OCI-LY7 (cell line): Measurements from ENCODE around the gene LRRC36. TPM values are rescaled to one million over a fixed set of nuclear protein-coding genes. Genes with fewer than 3 reads are reported as not detected.

ENCODE experiments used
- BruUV-seq: library from RNA; stranded (reverse); fragments of 400-500 nt; replicated peaks from 2 replicates; lab custom pipeline; 2021; lab: Mats Ljungman, UMichigan
- CTCF ChIA-PET: fragments of 300-600 bp; sonication (Branson Sonifier 250); formaldehyde crosslinking; loops from one replicate; lab custom pipeline; 2022; ENCODE audit warnings: antibody characterized with exemption; ENCODE audit not compliant: unreplicated experiment; lab: Charles Lee
- POLR2A ChIA-PET: fragments of 300-600 bp; sonication (Branson Sonifier 250); formaldehyde crosslinking; loops from one replicate; lab custom pipeline; 2022; ENCODE audit warnings: antibody characterized with exemption; lab: Charles Lee
- DNase-seq: peaks from one replicate; pipeline ENCODE4 v3.0.0-alpha.2; 2015; ENCODE audit warnings: low spot score
- H2AFZ ChIP-seq: fragments of 200-600 bp; sonication (generic), shearing (Covaris generic); 2 replicates; pipeline ENCODE4 v1.6.1; 2014; ENCODE audit warnings: mild to moderate bottlenecking, antibody characterized with exemption, low read length, moderate library complexity
- H3K27ac ChIP-seq: fragments of 200-600 bp; sonication (generic); 2 replicates; pipeline ENCODE4 v1.5.1; 2014; ENCODE audit warnings: mixed run types, low read depth, mild to moderate bottlenecking, moderate library complexity, low read length, inconsistent platforms; ENCODE audit not compliant: poor library complexity, severe bottlenecking
- H3K36me3 ChIP-seq: fragments of 200-600 bp; sonication (generic); 2 replicates; pipeline ENCODE4 v1.6.1; 2014; ENCODE audit warnings: mild to moderate bottlenecking, antibody characterized with exemption, low read length, moderate library complexity, mixed read lengths; ENCODE audit not compliant: insufficient read depth
- H3K4me1 ChIP-seq: fragments of 200-600 bp; sonication (generic); 2 replicates; pipeline ENCODE4 v1.5.1; 2014; ENCODE audit warnings: mild to moderate bottlenecking, low read length; ENCODE audit not compliant: insufficient read depth, poor library complexity, severe bottlenecking
- H3K4me2 ChIP-seq: fragments of 200-600 bp; sonication (generic); 2 replicates; pipeline ENCODE4 v1.6.1; 2014; ENCODE audit warnings: mild to moderate bottlenecking, low read length
- H3K4me3 ChIP-seq: fragments of 200-600 bp; sonication (generic); 2 replicates; pipeline ENCODE4 v1.5.1; 2014; ENCODE audit warnings: mild to moderate bottlenecking, low read depth, low read length; ENCODE audit not compliant: poor library complexity, severe bottlenecking
- H3K79me2 ChIP-seq: fragments of 200-600 bp; sonication (generic); 2 replicates; pipeline ENCODE4 v1.6.1; 2016; ENCODE audit warnings: low read depth, mild to moderate bottlenecking, low read length, moderate library complexity, mixed read lengths; ENCODE audit not compliant: insufficient read depth
- H3K9me2 ChIP-seq: fragments of 200-600 bp; sonication (generic); 2 replicates; pipeline ENCODE4 v1.6.1; 2016; ENCODE audit warnings: mild to moderate bottlenecking, low read length, mixed read lengths; ENCODE audit not compliant: insufficient read depth
- H3K9me3 ChIP-seq: fragments of 200-600 bp; sonication (generic); 2 replicates; pipeline ENCODE4 v1.6.1; 2014; ENCODE audit warnings: mild to moderate bottlenecking, mixed run types, low read length, mixed read lengths
- H4K20me1 ChIP-seq: fragments of 200-600 bp; sonication (generic); 2 replicates; pipeline ENCODE4 v1.6.1; 2014; ENCODE audit warnings: mild to moderate bottlenecking, antibody characterized with exemption, low read length, moderate library complexity, mixed read lengths; ENCODE audit not compliant: insufficient read depth
- CTCF ChIP-seq: fragments of 200-600 bp; sonication (generic); conservative IDR thresholded peaks from 2 replicates; pipeline ENCODE4 v1.5.1; 2014; ENCODE audit warnings: mild to moderate bottlenecking, antibody characterized with exemption, low read length, moderate library complexity, mixed read lengths
- EZH2phosphoT487 ChIP-seq: fragments of 200-600 bp; sonication (generic); IDR thresholded peaks from 2 replicates; pipeline ENCODE4 v1.6.1; 2018; ENCODE audit warnings: low read depth, borderline replicate concordance, mild to moderate bottlenecking, mixed run types, antibody characterized with exemption, low read length, moderate library complexity, mixed read lengths
- intact Hi-C: fragments of 100-400 bp; cut with micrococcal nuclease; formaldehyde crosslinking; loops from one replicate; pipeline ENCODE4 v1.10.0; 2022; ENCODE audit not compliant: unreplicated experiment
- total RNA-seq, 2 experiments: library from RNA; depleted of rRNA in 1 of 2; stranded (reverse); fragments of >200 nt in 1 of 2; shearing (Covaris generic) in 1 of 2; gene quantifications; 2 replicates each; pipeline ENCODE4 v1.2.3, GENCODE V29; 2014 to 2022

Gene LRRC36
- total RNA-seq, 2 experiments from 2014 or later = not detected

GRCh38 chr16:67419502-67419901, 92.9 kb downstream of the LRRC36 start:
- ChIA-PET CTCF (interaction anchor here (0.6 kb wide), 1 partner anchor 9 kb away, joined by 3 read pairs; no protein-coding TSS in a partner anchor), POLR2A (no interaction called here)
- no peak for DNase-seq
- Histone ChIP-seq H3K79me2 (no peaks in the 10 kb centered on the region), H3K4me2 (no peak overlapping the region), H3K9me3 (no peaks in the 10 kb centered on the region), H3K9me2 (no peaks in the 10 kb centered on the region), H3K27ac (no peak overlapping the region), H3K4me1 (no peaks in the 10 kb centered on the region), H4K20me1 (no peaks in the 10 kb centered on the region), H3K4me3 (no peak overlapping the region), H2AFZ (no peak overlapping the region), H3K36me3 (no peaks in the 10 kb centered on the region)
- TF ChIP-seq EZH2phosphoT487 (no peak), CTCF (no peak)
- intact Hi-C loops = no loop called here
- no TSS peak for BruUV-seq

GRCh38 chr16:67419931-67420330, 93.3 kb downstream of the LRRC36 start:
- H3K27ac ChIP-seq = no peak overlapping the region
- H2AFZ ChIP-seq = no peak overlapping the region
- no peaks in the 10 kb centered on the region for H3K36me3 ChIP-seq
- H3K4me2 ChIP-seq = no peak overlapping the region
- BruUV-seq = no TSS peak
- POLR2A ChIA-PET = interaction anchor here (0.6 to 0.7 kb wide), 2 partner anchors 173 to 288 kb away, joined by 3 read pairs; no protein-coding TSS in a partner anchor
- H3K9me2 ChIP-seq = no peaks in the 10 kb centered on the region
- intact Hi-C loops = no loop called here
- no peak overlapping the region for H3K4me3 ChIP-seq
- no peaks in the 10 kb centered on the region for H4K20me1 ChIP-seq
- TF ChIP-seq CTCF = no peak
- TF ChIP-seq EZH2phosphoT487 = no peak
- H3K4me1 ChIP-seq = no peaks in the 10 kb centered on the region
- H3K9me3 ChIP-seq = no peaks in the 10 kb centered on the region
- H3K79me2 ChIP-seq = no peaks in the 10 kb centered on the region
- no peak for DNase-seq
- CTCF ChIA-PET = interaction anchor here (0.6 kb wide), 1 partner anchor 8 kb away, joined by 3 read pairs; no protein-coding TSS in a partner anchor

GRCh38 chr16:67421030-67421429, 94.4 kb downstream of the LRRC36 start:
- H3K4me2 ChIP-seq = no peak overlapping the region
- no peaks in the 10 kb centered on the region for H4K20me1 ChIP-seq
- H3K4me3 ChIP-seq = no peak overlapping the region
- no peak overlapping the region for H3K27ac ChIP-seq
- no peak for DNase-seq
- BruUV-seq = no TSS peak
- H3K79me2 ChIP-seq = no peaks in the 10 kb centered on the region
- no peak for TF ChIP-seq EZH2phosphoT487
- TF ChIP-seq CTCF = no peak
- no peak overlapping the region for H2AFZ ChIP-seq
- H3K9me3 ChIP-seq = no peaks in the 10 kb centered on the region
- no peaks in the 10 kb centered on the region for H3K9me2 ChIP-seq
- ChIA-PET CTCF (no interaction called here), POLR2A (interaction anchor here (0.6 kb wide), 2 partner anchors 63 to 258 kb away, joined by 4 to 6 read pairs; no protein-coding TSS in a partner anchor)
- H3K36me3 ChIP-seq = no peaks in the 10 kb centered on the region
- intact Hi-C loops = no loop called here
- H3K4me1 ChIP-seq = no peaks in the 10 kb centered on the region
